Keratinocyte (primary cell): ENCODE measurements around the gene TEP1. TPM values are rescaled to one million over a fixed set of nuclear protein-coding genes. Genes with fewer than 3 reads are reported as not detected.

Experiments used
- DNase-seq: peaks from one replicate; pipeline ENCODE4 v3.0.0-alpha.2; 2011; ENCODE audit warnings: low read depth, missing footprints, low spot score
- FAIRE-seq: peaks from 2 replicates; lab custom pipeline; 2011; peaks lifted over from hg19 to GRCh38; lab: Jason Lieb, UNC
- H2AFZ ChIP-seq: 2 replicates; pipeline ENCODE4 v1.6.0; 2012; ENCODE audit warnings: low read length, control low read depth, inconsistent platforms; ENCODE audit not compliant: control insufficient read depth
- H3K27ac ChIP-seq: 2 replicates; pipeline ENCODE4 v1.5.1; 2011; ENCODE audit warnings: low read length; ENCODE audit not compliant: control insufficient read depth, insufficient read depth
- H3K27me3 ChIP-seq: 3 replicates; pipeline ENCODE4 v1.6.0; 2011; ENCODE audit warnings: low read length; ENCODE audit not compliant: control insufficient read depth, insufficient read depth; ENCODE audit errors: extremely low read depth
- H3K36me3 ChIP-seq, 2 experiments: 2 replicates in 1 of 2; 3 replicates in 1 of 2; pipeline ENCODE4 v1.5.1; 2011; ENCODE audit warnings: low read length in 2 of 2, mild to moderate bottlenecking in 1 of 2; ENCODE audit not compliant: control insufficient read depth in 2 of 2, insufficient read depth in 2 of 2; ENCODE audit errors: extremely low read depth in 1 of 2
- H3K4me1 ChIP-seq: 3 replicates; pipeline ENCODE4 v1.5.1; 2011; ENCODE audit warnings: low read length; ENCODE audit not compliant: control insufficient read depth, insufficient read depth; ENCODE audit errors: extremely low read depth
- H3K4me2 ChIP-seq: 3 replicates; pipeline ENCODE4 v1.6.0; 2011; ENCODE audit warnings: low read depth, low read length; ENCODE audit not compliant: control insufficient read depth, insufficient read depth; ENCODE audit errors: extremely low read depth
- H3K4me3 ChIP-seq, 3 experiments: fragments of 200-600 bp in 1 of 3; sonication (generic) in 1 of 3; 2 replicates in 2 of 3; 3 replicates in 1 of 3; pipeline ENCODE4 v1.5.1; 2011 to 2016; ENCODE audit warnings: low read length in 3 of 3, mild to moderate bottlenecking in 3 of 3, control low read depth in 2 of 3, inconsistent platforms in 1 of 3, low read depth in 1 of 3, mixed read lengths in 1 of 3, mixed run types in 1 of 3, moderate library complexity in 1 of 3; ENCODE audit not compliant: control insufficient read depth in 2 of 3, insufficient read depth in 2 of 3; ENCODE audit errors: extremely low read depth in 1 of 3
- H3K79me2 ChIP-seq: 2 replicates; pipeline ENCODE4 v1.6.0; 2012; ENCODE audit warnings: low read length; ENCODE audit not compliant: control insufficient read depth, insufficient read depth
- H3K9ac ChIP-seq: 3 replicates; pipeline ENCODE4 v1.6.0; 2011; ENCODE audit warnings: low read length; ENCODE audit not compliant: control insufficient read depth, insufficient read depth; ENCODE audit errors: extremely low read depth
- H3K9me1 ChIP-seq: 3 replicates; pipeline ENCODE4 v1.6.0; 2011; ENCODE audit warnings: low read length; ENCODE audit not compliant: control insufficient read depth, insufficient read depth; ENCODE audit errors: extremely low read depth
- H3K9me3 ChIP-seq: 2 replicates; pipeline ENCODE4 v1.5.1; 2012; ENCODE audit warnings: low read depth, low read length; ENCODE audit not compliant: control insufficient read depth
- H4K20me1 ChIP-seq: 3 replicates; pipeline ENCODE4 v1.6.0; 2011; ENCODE audit warnings: low read length; ENCODE audit not compliant: control insufficient read depth, insufficient read depth; ENCODE audit errors: extremely low read depth
- CTCF ChIP-seq, 3 experiments: IDR thresholded peaks in 1 of 3; conservative IDR thresholded peaks in 1 of 3; optimal IDR thresholded peaks in 1 of 3; 2 replicates in 2 of 3; 3 replicates in 1 of 3; pipeline versions ENCODE3 to v1.5.1; 2011; ENCODE audit warnings: low read length in 3 of 3, mild to moderate bottlenecking in 3 of 3, moderate library complexity in 2 of 3, control low read depth in 1 of 3, inconsistent platforms in 1 of 3; ENCODE audit not compliant: insufficient read depth in 2 of 3; ENCODE audit errors: extremely low read depth in 1 of 3
- EZH2 ChIP-seq: IDR thresholded peaks from one replicate; pipeline ENCODE4 v1.6.1; 2012; ENCODE audit warnings: inconsistent platforms, mild to moderate bottlenecking, low read length, moderate library complexity
- dilution Hi-C: fragments of 300-500 bp; cut with MboI; formaldehyde crosslinking; loops from one replicate; pipeline ENCODE4 v1.7.0; 2020; ENCODE audit warnings: low sequenced_read_pairs; ENCODE audit not compliant: extremely low pct_ligation_motif_present
- polyA plus RNA-seq, 5 experiments: library from polyadenylated mRNA; depleted of rRNA in 3 of 5; stranded (reverse) in 3 of 5; stranded (forward) in 1 of 5; unstranded in 1 of 5; fragments of >200 nt; gene quantifications; 1 replicate in 1 of 5; 2 replicates in 3 of 5; 3 replicates in 1 of 5; pipeline versions ENCODE4 v1.2.1 to v1.2.3, GENCODE V29; 2011 to 2012; ENCODE audit warnings: missing spikeins in 2 of 5, low read depth in 1 of 5, low replicate concordance in 1 of 5

Gene TEP1
- polyA plus RNA-seq, 1 donor (not counting 4 experiments of a cell fraction or from before 2014, with no cell fraction given): 16.6 TPM

- H3K9me3 ChIP-seq: no peaks in the 10 kb centered on the region
- FAIRE-seq: no peak
- H3K27me3 ChIP-seq: no peaks in the 10 kb centered on the region
- H3K9me1 ChIP-seq: no peaks in the 10 kb centered on the region
- peaks cover 27 to 30% of the 10 kb centered on the region in 2 experiments for H3K36me3 ChIP-seq
- DNase-seq: no peak
- dilution Hi-C loops: no loop called here
- no peak overlapping the region for H3K4me2 ChIP-seq
- no peak for TF ChIP-seq CTCF (optimal IDR thresholded peaks at IDR 0.05 in 1 of 3, IDR thresholded peaks at IDR 0.05 in 1 of 3, conservative IDR thresholded peaks at IDR 0.05 in 1 of 3; ENCODE audit: extremely low read depth in 1 of 3, insufficient read depth in 2 of 3, low read length in 3 of 3)
- no peak for TF ChIP-seq EZH2
- no peak overlapping the region for H3K27ac ChIP-seq
- no peak overlapping the region for H3K9ac ChIP-seq
- no peaks in the 10 kb centered on the region for H4K20me1 ChIP-seq
- H3K4me3 ChIP-seq: no peak overlapping the region
- H2AFZ ChIP-seq: no peak overlapping the region
- peaks cover 11% of the 10 kb centered on the region for H3K79me2 ChIP-seq
- H3K4me1 ChIP-seq: peaks cover 18% of the 10 kb centered on the region
Observed at GRCh38 chr14:20403521-20403920, 9.8 kb downstream of the TEP1 start.

GRCh38 chr14:20400965-20401593 is 12.2 kb downstream of the TEP1 start:
- peak overlapping the region; percentile 18 for H3K9ac ChIP-seq
- DNase-seq (peak; percentile 83), FAIRE-seq (peak; percentile 93)
- H3K27me3 ChIP-seq: no peaks in the 10 kb centered on the region
- peak overlapping the region; percentile 13 for H2AFZ ChIP-seq
- H3K9me3 ChIP-seq: no peaks in the 10 kb centered on the region
- peaks cover 18% of the 10 kb centered on the region for H3K4me1 ChIP-seq
- peaks cover 21 to 22% of the 10 kb centered on the region in 2 experiments for H3K36me3 ChIP-seq
- dilution Hi-C loops: no loop called here
- no peak for TF ChIP-seq EZH2
- no peak for TF ChIP-seq CTCF (optimal IDR thresholded peaks at IDR 0.05 in 1 of 3, IDR thresholded peaks at IDR 0.05 in 1 of 3, conservative IDR thresholded peaks at IDR 0.05 in 1 of 3; ENCODE audit: extremely low read depth in 1 of 3, insufficient read depth in 2 of 3, low read length in 3 of 3)
- no peaks in the 10 kb centered on the region for H3K9me1 ChIP-seq
- H3K4me3 ChIP-seq: peak overlapping the region in 1 of 3 experiments; percentile 1
- H3K79me2 ChIP-seq: peaks cover 3% of the 10 kb centered on the region
- peak overlapping the region; percentile 78 for H3K27ac ChIP-seq
- H3K4me2 ChIP-seq: peak overlapping the region; percentile 76
- no peaks in the 10 kb centered on the region for H4K20me1 ChIP-seq
